K562 (cell line): ENCODE results near the gene CALML3. TPM values are rescaled to one million over a fixed set of nuclear protein-coding genes. Genes with fewer than 3 reads are reported as not detected.

Source experiments
- CTCFL ChIP-seq: IDR thresholded peaks from 2 replicates; pipeline ENCODE4 v1.6.1; 2011; ENCODE audit warnings: borderline replicate concordance, low read depth, mild to moderate bottlenecking, moderate library complexity, low read length; ENCODE audit not compliant: insufficient read depth, poor library complexity, severe bottlenecking
- MTA3 ChIP-seq: fragments of 450-650 bp; formaldehyde crosslinking; IDR thresholded peaks from 2 replicates; pipeline ENCODE4 v1.6.1; 2017; ENCODE audit warnings: mild to moderate bottlenecking, borderline replicate concordance
- NR4A1 ChIP-seq, 2 experiments: fragments of 250-450 bp in 1 of 2; fragments of 450-650 bp in 1 of 2; sonication (Bioruptor Pico) in 1 of 2; IDR thresholded peaks; 2 replicates each; pipeline versions ENCODE4 v1.4.0 to v1.6.1; 2016 to 2020; ENCODE audit warnings: mild to moderate bottlenecking in 2 of 2, missing compliant biosample characterization in 1 of 2, missing genetic modification characterization in 1 of 2, moderate library complexity in 1 of 2
- RBM15 ChIP-seq: fragments of 200-400 bp; formaldehyde crosslinking; IDR thresholded peaks from 2 replicates; pipeline ENCODE4 v1.6.1; 2018; ENCODE audit warnings: mild to moderate bottlenecking, low read length, moderate library complexity; ENCODE audit not compliant: insufficient read depth
- ZNF445 ChIP-seq: fragments of 250-450 bp; sonication (Bioruptor Pico); IDR thresholded peaks from 2 replicates; pipeline ENCODE4 v1.4.0; 2020; ENCODE audit warnings: low read depth, mild to moderate bottlenecking, moderate library complexity
- polyA plus RNA-seq, 8 experiments: library from polyadenylated mRNA; depleted of rRNA in 4 of 8; stranded (reverse) in 5 of 8; unstranded in 3 of 8; fragments of >200 nt; fragmentation: Nextera tagmentation in 2 of 8; fragmentation: Illumina TruSeq in 1 of 8; extraction: Ambion mirVana in 2 of 8; extraction: Trizol in 1 of 8; gene quantifications; 2 replicates each; pipeline versions ENCODE4 v1.2.1 to v1.2.3, GENCODE V29; 2011 to 2014; ENCODE audit warnings: inconsistent platforms in 1 of 8, missing spikeins in 1 of 8
- total RNA-seq, 7 experiments: library from RNA; depleted of rRNA in 6 of 7; stranded (reverse); fragments of >200 nt in 6 of 7; fragmentation: Illumina TruSeq in 2 of 7; extraction: Trizol in 2 of 7; gene quantifications; 2 replicates each; pipeline versions ENCODE4 v1.2.1 to v1.2.3, GENCODE V29; 2011 to 2021; ENCODE audit warnings: low replicate concordance in 1 of 7
- TF ChIP-seq, protein P1 (sequence below): fragments of 450-650 bp; IDR thresholded peaks from 2 replicates; pipeline ENCODE4 v1.6.1; 2017; ENCODE audit warnings: mild to moderate bottlenecking, moderate library complexity
- TF ChIP-seq, protein P2 (sequence below): sonication (generic); formaldehyde crosslinking; IDR thresholded peaks from 2 replicates; pipeline ENCODE4 v1.8.0; 2022; ENCODE audit warnings: mild to moderate bottlenecking, missing genetic modification reagents, borderline replicate concordance
- TF ChIP-seq, protein P3 (sequence below): fragments of 250-450 bp; sonication (Bioruptor Pico); IDR thresholded peaks from 2 replicates; pipeline ENCODE4 v1.8.0; 2022; ENCODE audit warnings: moderate library complexity, mild to moderate bottlenecking, inconsistent platforms
- TF ChIP-seq, protein P4 (sequence below): fragments of 250-450 bp; sonication (Bioruptor Pico); IDR thresholded peaks from 2 replicates; pipeline ENCODE4 v1.4.0; 2020

The CALML3 gene
- total and polyA plus RNA-seq, 9 of the 15 experiments (the other 6 are each of a cell fraction or from before 2014, with no cell fraction given): not detected

GRCh38 chr10:5480162-5480941 is 44.4 kb upstream of the CALML3 start (continued):
- TF ChIP-seq, protein P1, sequence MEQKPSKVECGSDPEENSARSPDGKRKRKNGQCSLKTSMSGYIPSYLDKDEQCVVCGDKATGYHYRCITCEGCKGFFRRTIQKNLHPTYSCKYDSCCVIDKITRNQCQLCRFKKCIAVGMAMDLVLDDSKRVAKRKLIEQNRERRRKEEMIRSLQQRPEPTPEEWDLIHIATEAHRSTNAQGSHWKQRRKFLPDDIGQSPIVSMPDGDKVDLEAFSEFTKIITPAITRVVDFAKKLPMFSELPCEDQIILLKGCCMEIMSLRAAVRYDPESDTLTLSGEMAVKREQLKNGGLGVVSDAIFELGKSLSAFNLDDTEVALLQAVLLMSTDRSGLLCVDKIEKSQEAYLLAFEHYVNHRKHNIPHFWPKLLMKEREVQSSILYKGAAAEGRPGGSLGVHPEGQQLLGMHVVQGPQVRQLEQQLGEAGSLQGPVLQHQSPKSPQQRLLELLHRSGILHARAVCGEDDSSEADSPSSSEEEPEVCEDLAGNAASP: no peak
- TF ChIP-seq ZNF445 (CRISPR knock-in tag) (no peak), CTCFL (no peak), MTA3 (0 out of 2 replicates have a peak, but pooled peaks have one; percentile 46), RBM15 (no peak), NR4A1 (CRISPR knock-in tag; IDR thresholded peaks at IDR 0.05) (no peak), NR4A1 (tag; IDR thresholded peaks at IDR 0.05) (peak; percentile 77; the same call in 1 of the 2 replicates)
- TF ChIP-seq, protein P2, sequence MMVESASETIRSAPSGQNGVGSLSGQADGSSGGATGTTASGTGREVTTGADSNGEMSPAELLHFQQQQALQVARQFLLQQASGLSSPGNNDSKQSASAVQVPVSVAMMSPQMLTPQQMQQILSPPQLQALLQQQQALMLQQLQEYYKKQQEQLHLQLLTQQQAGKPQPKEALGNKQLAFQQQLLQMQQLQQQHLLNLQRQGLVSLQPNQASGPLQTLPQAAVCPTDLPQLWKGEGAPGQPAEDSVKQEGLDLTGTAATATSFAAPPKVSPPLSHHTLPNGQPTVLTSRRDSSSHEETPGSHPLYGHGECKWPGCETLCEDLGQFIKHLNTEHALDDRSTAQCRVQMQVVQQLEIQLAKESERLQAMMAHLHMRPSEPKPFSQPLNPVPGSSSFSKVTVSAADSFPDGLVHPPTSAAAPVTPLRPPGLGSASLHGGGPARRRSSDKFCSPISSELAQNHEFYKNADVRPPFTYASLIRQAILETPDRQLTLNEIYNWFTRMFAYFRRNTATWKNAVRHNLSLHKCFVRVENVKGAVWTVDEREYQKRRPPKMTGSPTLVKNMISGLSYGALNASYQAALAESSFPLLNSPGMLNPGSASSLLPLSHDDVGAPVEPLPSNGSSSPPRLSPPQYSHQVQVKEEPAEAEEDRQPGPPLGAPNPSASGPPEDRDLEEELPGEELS (CRISPR knock-in tag): no peak
- TF ChIP-seq, protein P3, sequence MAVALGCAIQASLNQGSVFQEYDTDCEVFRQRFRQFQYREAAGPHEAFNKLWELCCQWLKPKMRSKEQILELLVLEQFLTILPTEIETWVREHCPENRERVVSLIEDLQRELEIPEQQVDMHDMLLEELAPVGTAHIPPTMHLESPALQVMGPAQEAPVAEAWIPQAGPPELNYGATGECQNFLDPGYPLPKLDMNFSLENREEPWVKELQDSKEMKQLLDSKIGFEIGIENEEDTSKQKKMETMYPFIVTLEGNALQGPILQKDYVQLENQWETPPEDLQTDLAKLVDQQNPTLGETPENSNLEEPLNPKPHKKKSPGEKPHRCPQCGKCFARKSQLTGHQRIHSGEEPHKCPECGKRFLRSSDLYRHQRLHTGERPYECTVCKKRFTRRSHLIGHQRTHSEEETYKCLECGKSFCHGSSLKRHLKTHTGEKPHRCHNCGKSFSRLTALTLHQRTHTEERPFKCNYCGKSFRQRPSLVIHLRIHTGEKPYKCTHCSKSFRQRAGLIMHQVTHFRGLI (CRISPR knock-in tag): no peak
- TF ChIP-seq, protein P4, sequence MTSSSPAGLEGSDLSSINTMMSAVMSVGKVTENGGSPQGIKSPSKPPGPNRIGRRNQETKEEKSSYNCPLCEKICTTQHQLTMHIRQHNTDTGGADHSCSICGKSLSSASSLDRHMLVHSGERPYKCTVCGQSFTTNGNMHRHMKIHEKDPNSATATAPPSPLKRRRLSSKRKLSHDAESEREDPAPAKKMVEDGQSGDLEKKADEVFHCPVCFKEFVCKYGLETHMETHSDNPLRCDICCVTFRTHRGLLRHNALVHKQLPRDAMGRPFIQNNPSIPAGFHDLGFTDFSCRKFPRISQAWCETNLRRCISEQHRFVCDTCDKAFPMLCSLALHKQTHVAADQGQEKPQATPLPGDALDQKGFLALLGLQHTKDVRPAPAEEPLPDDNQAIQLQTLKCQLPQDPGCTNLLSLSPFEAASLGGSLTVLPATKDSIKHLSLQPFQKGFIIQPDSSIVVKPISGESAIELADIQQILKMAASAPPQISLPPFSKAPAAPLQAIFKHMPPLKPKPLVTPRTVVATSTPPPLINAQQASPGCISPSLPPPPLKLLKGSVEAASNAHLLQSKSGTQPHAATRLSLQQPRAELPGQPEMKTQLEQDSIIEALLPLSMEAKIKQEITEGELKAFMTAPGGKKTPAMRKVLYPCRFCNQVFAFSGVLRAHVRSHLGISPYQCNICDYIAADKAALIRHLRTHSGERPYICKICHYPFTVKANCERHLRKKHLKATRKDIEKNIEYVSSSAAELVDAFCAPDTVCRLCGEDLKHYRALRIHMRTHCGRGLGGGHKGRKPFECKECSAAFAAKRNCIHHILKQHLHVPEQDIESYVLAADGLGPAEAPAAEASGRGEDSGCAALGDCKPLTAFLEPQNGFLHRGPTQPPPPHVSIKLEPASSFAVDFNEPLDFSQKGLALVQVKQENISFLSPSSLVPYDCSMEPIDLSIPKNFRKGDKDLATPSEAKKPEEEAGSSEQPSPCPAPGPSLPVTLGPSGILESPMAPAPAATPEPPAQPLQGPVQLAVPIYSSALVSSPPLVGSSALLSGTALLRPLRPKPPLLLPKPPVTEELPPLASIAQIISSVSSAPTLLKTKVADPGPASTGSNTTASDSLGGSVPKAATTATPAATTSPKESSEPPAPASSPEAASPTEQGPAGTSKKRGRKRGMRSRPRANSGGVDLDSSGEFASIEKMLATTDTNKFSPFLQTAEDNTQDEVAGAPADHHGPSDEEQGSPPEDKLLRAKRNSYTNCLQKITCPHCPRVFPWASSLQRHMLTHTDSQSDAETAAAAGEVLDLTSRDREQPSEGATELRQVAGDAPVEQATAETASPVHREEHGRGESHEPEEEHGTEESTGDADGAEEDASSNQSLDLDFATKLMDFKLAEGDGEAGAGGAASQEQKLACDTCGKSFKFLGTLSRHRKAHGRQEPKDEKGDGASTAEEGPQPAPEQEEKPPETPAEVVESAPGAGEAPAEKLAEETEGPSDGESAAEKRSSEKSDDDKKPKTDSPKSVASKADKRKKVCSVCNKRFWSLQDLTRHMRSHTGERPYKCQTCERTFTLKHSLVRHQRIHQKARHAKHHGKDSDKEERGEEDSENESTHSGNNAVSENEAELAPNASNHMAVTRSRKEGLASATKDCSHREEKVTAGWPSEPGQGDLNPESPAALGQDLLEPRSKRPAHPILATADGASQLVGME (CRISPR knock-in tag): peak; percentile 39; the same call in 1 of the 2 replicates
